ENCODE results near the gene AKR1E2. TPM values are rescaled to one million over a fixed set of nuclear protein-coding genes. Genes with fewer than 3 reads are reported as not detected.

Gene AKR1E2
- total and polyA plus RNA-seq, 9 of the 15 experiments (the other 6 are each of a cell fraction or from before 2014, with no cell fraction given), result 4.2 to 16.6 (median 9.8) TPM

- TF ChIP-seq, protein P1, sequence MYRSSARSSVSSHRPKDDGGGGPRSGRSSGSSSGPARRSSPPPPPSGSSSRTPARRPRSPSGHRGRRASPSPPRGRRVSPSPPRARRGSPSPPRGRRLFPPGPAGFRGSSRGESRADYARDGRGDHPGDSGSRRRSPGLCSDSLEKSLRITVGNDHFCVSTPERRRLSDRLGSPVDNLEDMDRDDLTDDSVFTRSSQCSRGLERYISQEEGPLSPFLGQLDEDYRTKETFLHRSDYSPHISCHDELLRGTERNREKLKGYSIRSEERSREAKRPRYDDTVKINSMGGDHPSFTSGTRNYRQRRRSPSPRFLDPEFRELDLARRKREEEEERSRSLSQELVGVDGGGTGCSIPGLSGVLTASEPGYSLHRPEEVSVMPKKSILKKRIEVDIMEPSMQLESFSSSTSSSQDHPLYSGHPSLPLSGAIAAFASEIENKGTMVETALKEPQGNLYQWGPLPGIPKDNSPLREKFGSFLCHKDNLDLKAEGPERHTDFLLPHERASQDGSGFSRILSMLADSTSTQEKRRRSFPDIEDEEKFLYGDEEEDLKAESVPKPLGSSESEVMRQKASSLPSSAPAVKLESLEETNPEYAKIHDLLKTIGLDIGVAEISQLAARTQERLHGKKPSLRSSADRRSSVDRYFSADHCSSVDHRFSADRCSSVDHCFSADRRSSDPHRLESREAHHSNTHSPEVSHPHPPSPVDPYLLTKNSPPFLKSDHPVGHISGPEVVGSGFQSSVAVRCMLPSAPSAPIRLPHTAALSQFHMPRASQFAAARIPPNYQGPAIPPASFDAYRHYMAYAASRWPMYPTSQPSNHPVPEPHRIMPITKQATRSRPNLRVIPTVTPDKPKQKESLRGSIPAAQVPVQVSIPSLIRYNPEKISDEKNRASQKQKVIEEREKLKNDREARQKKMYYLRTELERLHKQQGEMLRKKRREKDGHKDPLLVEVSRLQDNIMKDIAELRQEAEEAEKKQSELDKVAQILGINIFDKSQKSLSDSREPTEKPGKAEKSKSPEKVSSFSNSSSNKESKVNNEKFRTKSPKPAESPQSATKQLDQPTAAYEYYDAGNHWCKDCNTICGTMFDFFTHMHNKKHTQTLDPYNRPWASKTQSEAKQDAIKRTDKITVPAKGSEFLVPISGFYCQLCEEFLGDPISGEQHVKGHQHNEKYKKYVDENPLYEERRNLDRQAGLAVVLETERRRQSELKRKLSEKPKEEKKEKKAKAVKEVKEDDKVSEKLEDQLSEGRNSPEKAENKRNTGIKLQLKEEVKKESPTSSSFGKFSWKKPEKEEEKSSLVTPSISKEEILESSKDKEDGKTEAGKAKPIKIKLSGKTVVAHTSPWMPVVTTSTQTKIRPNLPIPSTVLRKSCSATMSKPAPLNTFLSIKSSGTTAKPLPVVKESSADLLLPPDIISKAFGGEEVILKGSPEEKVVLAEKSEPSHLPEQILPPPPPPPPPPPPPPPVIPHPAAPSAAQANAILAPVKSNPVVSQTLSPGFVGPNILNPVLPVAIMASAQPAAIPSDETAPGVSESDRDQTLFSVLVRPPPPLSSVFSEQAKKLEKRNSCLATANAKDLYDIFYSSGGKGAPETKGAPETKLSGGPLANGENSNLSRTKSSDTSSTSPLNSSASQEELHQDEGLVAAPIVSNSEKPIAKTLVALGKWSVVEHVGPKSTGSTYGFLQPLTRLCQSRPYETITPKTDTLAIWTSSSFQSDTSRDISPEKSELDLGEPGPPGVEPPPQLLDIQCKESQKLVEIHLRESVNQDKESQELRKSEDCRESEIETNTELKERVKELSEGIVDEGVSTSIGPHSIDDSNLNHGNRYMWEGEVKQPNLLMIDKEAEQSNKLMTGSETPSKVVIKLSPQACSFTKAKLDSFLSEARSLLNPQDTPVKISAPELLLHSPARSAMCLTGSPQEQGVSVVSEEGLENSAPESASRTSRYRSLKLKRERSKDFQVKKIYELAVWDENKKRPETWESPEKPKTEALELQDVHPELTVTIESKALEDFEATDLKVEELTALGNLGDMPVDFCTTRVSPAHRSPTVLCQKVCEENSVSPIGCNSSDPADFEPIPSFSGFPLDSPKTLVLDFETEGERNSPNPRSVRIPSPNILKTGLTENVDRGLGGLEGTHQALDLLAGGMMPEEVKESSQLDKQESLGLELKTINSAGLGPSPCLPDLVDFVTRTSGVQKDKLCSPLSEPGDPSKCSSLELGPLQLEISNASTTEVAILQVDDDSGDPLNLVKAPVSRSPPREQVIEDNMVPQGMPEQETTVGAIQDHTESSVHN (IDR thresholded peaks at IDR 0.05; ENCODE audit: borderline replicate concordance in 1 of 2, low read depth in 1 of 2), result peak in 1 of 2 experiments; percentile 71; a peak in 2 of 4 replicates
- peak; percentile 85 for TF ChIP-seq ATF7 (IDR thresholded peaks at IDR 0.05)
- TF ChIP-seq OTX1 (CRISPR knock-in tag; IDR thresholded peaks at IDR 0.05), result no peak
- TF ChIP-seq TEAD2 (tag; IDR thresholded peaks at IDR 0.05), result peak; percentile 26; the same call in 1 of the 2 replicates
- TF ChIP-seq NBN (IDR thresholded peaks at IDR 0.05; ENCODE audit: low read depth), result peak; percentile 97
- TF ChIP-seq ZNF274 (IDR thresholded peaks at IDR 0.05; ENCODE audit: borderline replicate concordance, low read depth, low read length), result no peak
- TF ChIP-seq ARID1B (IDR thresholded peaks at IDR 0.05), result peak; percentile 100
- TF ChIP-seq MEIS2 (IDR thresholded peaks at IDR 0.05; ENCODE audit: partially characterized antibody), result peak; percentile 91
- TF ChIP-seq ZBED1 (IDR thresholded peaks at IDR 0.05), result peak; percentile 83; the same call in 1 of the 2 replicates
- TF ChIP-seq ZFP30 (CRISPR knock-in tag; IDR thresholded peaks at IDR 0.05; ENCODE audit: borderline replicate concordance), result no peak
Measured at GRCh38 chr10:4867520-4868356, 41.7 kb downstream of the AKR1E2 start (continued).
